ENCODE results near the gene KCNJ4.

The KCNJ4 gene

GRCh38 chr22:38456272-38456835 is 1.4 kb upstream of the KCNJ4 start:
- no peak overlapping the region for H3K27ac ChIP-seq
- TF ChIP-seq, protein P1, sequence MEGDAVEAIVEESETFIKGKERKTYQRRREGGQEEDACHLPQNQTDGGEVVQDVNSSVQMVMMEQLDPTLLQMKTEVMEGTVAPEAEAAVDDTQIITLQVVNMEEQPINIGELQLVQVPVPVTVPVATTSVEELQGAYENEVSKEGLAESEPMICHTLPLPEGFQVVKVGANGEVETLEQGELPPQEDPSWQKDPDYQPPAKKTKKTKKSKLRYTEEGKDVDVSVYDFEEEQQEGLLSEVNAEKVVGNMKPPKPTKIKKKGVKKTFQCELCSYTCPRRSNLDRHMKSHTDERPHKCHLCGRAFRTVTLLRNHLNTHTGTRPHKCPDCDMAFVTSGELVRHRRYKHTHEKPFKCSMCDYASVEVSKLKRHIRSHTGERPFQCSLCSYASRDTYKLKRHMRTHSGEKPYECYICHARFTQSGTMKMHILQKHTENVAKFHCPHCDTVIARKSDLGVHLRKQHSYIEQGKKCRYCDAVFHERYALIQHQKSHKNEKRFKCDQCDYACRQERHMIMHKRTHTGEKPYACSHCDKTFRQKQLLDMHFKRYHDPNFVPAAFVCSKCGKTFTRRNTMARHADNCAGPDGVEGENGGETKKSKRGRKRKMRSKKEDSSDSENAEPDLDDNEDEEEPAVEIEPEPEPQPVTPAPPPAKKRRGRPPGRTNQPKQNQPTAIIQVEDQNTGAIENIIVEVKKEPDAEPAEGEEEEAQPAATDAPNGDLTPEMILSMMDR (IDR thresholded peaks at IDR 0.05): no peak
- no peak for TF ChIP-seq ZFX (IDR thresholded peaks at IDR 0.05; ENCODE audit: borderline replicate concordance)

- no peak overlapping the region for H3K27ac ChIP-seq
- no peak for TF ChIP-seq ZFX (IDR thresholded peaks at IDR 0.05; ENCODE audit: borderline replicate concordance)
- TF ChIP-seq, protein P1 (IDR thresholded peaks at IDR 0.05): no peak
These were observed 702 bp upstream of the KCNJ4 start for GRCh38 chr22:38455530-38456271.

GRCh38 chr22:38454353-38455075 is 485 bp downstream of the KCNJ4 start:
- H3K27ac ChIP-seq: no peak overlapping the region
- TF ChIP-seq, protein P1 (IDR thresholded peaks at IDR 0.05): no peak
- TF ChIP-seq ZFX (IDR thresholded peaks at IDR 0.05; ENCODE audit: borderline replicate concordance): no peak

DNA sequence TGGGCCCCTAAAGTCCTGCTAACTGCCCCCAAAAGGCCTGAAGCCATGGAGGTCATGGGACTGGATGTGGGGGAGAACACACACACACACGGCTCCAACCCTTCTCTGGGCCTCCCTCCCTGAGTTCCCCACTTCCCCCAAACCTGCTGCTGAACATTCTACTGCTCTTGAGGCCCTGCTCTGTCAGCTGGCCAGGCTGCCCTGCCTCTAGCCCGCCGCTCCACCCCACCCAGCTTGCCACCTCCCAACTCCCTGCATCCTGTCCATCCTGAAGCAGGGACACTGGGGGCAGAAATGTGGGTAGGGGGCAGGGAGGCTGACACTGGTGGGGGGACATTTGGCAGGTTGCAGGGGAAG is 1.0 kb downstream of the KCNJ4 start:
- TF ChIP-seq ZFX (IDR thresholded peaks at IDR 0.05; ENCODE audit: borderline replicate concordance): no peak
- TF ChIP-seq, protein P1 (IDR thresholded peaks at IDR 0.05): no peak
- H3K27ac ChIP-seq: no peak overlapping the region

GRCh38 chr22:38453066-38453672 is 1.8 kb downstream of the KCNJ4 start:
- TF ChIP-seq, protein P1 (IDR thresholded peaks at IDR 0.05): no peak
- no peak for TF ChIP-seq ZFX (IDR thresholded peaks at IDR 0.05; ENCODE audit: borderline replicate concordance)
- no peak overlapping the region for H3K27ac ChIP-seq

GRCh38 chr22:38452373-38453065 is 2.5 kb downstream of the KCNJ4 start:
- no peak overlapping the region for H3K27ac ChIP-seq
- TF ChIP-seq, protein P1 (IDR thresholded peaks at IDR 0.05): no peak
- TF ChIP-seq ZFX (IDR thresholded peaks at IDR 0.05; ENCODE audit: borderline replicate concordance): no peak
